GM23338 (cell line): ENCODE measurements around the gene PLEKHG4B. TPM values are rescaled to one million over a fixed set of nuclear protein-coding genes. Genes with fewer than 3 reads are reported as not detected.
A peak's percentile ranks its signal among the peaks of the same experiment; 100 is the strongest.

Experiments
- ATAC-seq: fragments of 200-7000 bp; cut with Tn5 transposase; 3 replicates; pipeline ENCODE4 v1.9.1; 2020
- DNase-seq: peaks from one replicate; pipeline ENCODE4 v3.0.0-alpha.2; 2015; ENCODE audit warnings: low spot score
- H2AFZ ChIP-seq: fragments of 200-600 bp; sonication (generic); 2 replicates; pipeline ENCODE4 v1.8.0; 2016; ENCODE audit warnings: antibody characterized with exemption, mild to moderate bottlenecking, moderate library complexity
- H3F3A ChIP-seq: fragments of 200-600 bp; sonication (generic); replicated peaks from 2 replicates; pipeline ENCODE4 v1.8.0; 2017; ENCODE audit warnings: antibody characterized with exemption, mixed run types, low read depth
- H3K27ac ChIP-seq: fragments of 200-600 bp; sonication (generic); 2 replicates; pipeline ENCODE4 v1.6.1; 2016; ENCODE audit warnings: low read depth
- H3K27me3 ChIP-seq: fragments of 200-600 bp; sonication (generic); 2 replicates; pipeline ENCODE4 v1.8.0; 2016; ENCODE audit warnings: mild to moderate bottlenecking, mixed run types, moderate library complexity; ENCODE audit not compliant: insufficient read depth
- H3K36me3 ChIP-seq: fragments of 200-600 bp; sonication (generic); 2 replicates; pipeline ENCODE4 v1.8.0; 2016; ENCODE audit warnings: mild to moderate bottlenecking; ENCODE audit not compliant: insufficient read depth
- H3K4me1 ChIP-seq: fragments of 200-600 bp; sonication (generic); 2 replicates; pipeline ENCODE4 v1.8.0; 2016; ENCODE audit warnings: mild to moderate bottlenecking, moderate library complexity; ENCODE audit not compliant: insufficient read depth
- H3K4me2 ChIP-seq: fragments of 200-600 bp; sonication (generic); 2 replicates; pipeline ENCODE4 v1.7.1; 2017; ENCODE audit warnings: mixed run types
- H3K4me3 ChIP-seq: fragments of 200-600 bp; sonication (generic); 2 replicates; pipeline ENCODE4 v1.6.1; 2016; ENCODE audit warnings: mixed run types
- H3K79me2 ChIP-seq: fragments of 200-600 bp; sonication (generic); replicated peaks from 2 replicates; pipeline ENCODE4 v1.8.0; 2017; ENCODE audit warnings: mild to moderate bottlenecking; ENCODE audit not compliant: insufficient read depth
- H3K9me2 ChIP-seq: fragments of 200-600 bp; sonication (generic); 2 replicates; pipeline ENCODE4 v1.8.0; 2017; ENCODE audit not compliant: insufficient read depth
- H4K20me1 ChIP-seq: fragments of 200-600 bp; sonication (generic); replicated peaks from 2 replicates; pipeline ENCODE4 v1.8.0; 2017; ENCODE audit warnings: mild to moderate bottlenecking; ENCODE audit not compliant: insufficient read depth
- H3K27ac Mint-ChIP-seq: 2 replicates; pipeline ENCODE4 v1.8.0; 2020; ENCODE audit warnings: inconsistent platforms, mild to moderate bottlenecking, moderate library complexity, mixed read lengths
- H3K27me3 Mint-ChIP-seq: 3 replicates; pipeline ENCODE4 v1.8.0; 2022; ENCODE audit warnings: low read depth, mild to moderate bottlenecking, moderate library complexity, mixed read lengths, inconsistent platforms; ENCODE audit not compliant: insufficient read depth, poor library complexity
- H3K36me3 Mint-ChIP-seq: 3 replicates; pipeline ENCODE4 v1.8.0; 2021; ENCODE audit warnings: low read depth, mild to moderate bottlenecking, inconsistent platforms, moderate library complexity, mixed read lengths
- H3K4me1 Mint-ChIP-seq: 3 replicates; pipeline ENCODE4 v1.8.0; 2020; ENCODE audit warnings: mild to moderate bottlenecking, inconsistent platforms, mixed read lengths
- H3K4me3 Mint-ChIP-seq: 3 replicates; pipeline ENCODE4 v1.8.0; 2021; ENCODE audit warnings: moderate library complexity, mild to moderate bottlenecking, inconsistent platforms, mixed read lengths
- H3K9me3 Mint-ChIP-seq: 3 replicates; pipeline ENCODE4 v1.8.0; 2020; ENCODE audit warnings: moderate library complexity, mild to moderate bottlenecking, inconsistent platforms, mixed read lengths
- CREB1 ChIP-seq: fragments of 250-450 bp; sonication (Bioruptor Pico); IDR thresholded peaks from 2 replicates; pipeline ENCODE4 v1.5.0; 2020; ENCODE audit warnings: low read depth, mild to moderate bottlenecking, moderate library complexity
- EZH2 ChIP-seq: fragments of 200-600 bp; sonication (generic); IDR thresholded peaks from one replicate; pipeline ENCODE4 v1.8.0; 2017; ENCODE audit warnings: antibody characterized with exemption, mild to moderate bottlenecking, low read depth; ENCODE audit not compliant: unreplicated experiment
- EZH2phosphoT487 ChIP-seq: fragments of 200-600 bp; sonication (generic); IDR thresholded peaks from one replicate; pipeline ENCODE4 v1.8.1; 2018; ENCODE audit warnings: antibody characterized with exemption; ENCODE audit not compliant: unreplicated experiment
- JUNB ChIP-seq: IDR thresholded peaks from one replicate; pipeline ENCODE4 v1.6.1; 2016; ENCODE audit warnings: antibody characterized with exemption; ENCODE audit not compliant: unreplicated experiment
- NANOG ChIP-seq: IDR thresholded peaks from 2 replicates; pipeline ENCODE4 v1.6.1; 2016; ENCODE audit warnings: antibody characterized with exemption, borderline replicate concordance
- POLR2AphosphoS5 ChIP-seq: IDR thresholded peaks from 2 replicates; pipeline ENCODE4 v1.6.1; 2016; ENCODE audit warnings: antibody characterized with exemption, low read depth
- STAT1 ChIP-seq: IDR thresholded peaks from one replicate; pipeline ENCODE4 v1.6.1; 2016; ENCODE audit warnings: antibody characterized with exemption; ENCODE audit not compliant: unreplicated experiment
- ZNF114 ChIP-seq: fragments of 250-450 bp; sonication (Bioruptor Pico); IDR thresholded peaks from 2 replicates; pipeline ENCODE4 v1.5.0; 2020; ENCODE audit warnings: mild to moderate bottlenecking, moderate library complexity
- ZNF331 ChIP-seq: fragments of 250-450 bp; sonication (Bioruptor Pico); IDR thresholded peaks from 2 replicates; pipeline ENCODE4 v1.5.0; 2020; ENCODE audit warnings: low read depth, mild to moderate bottlenecking, moderate library complexity
- polyA plus RNA-seq: library from polyadenylated mRNA; unstranded; fragments of >200 nt; fragmentation: Nextera tagmentation; extraction: Ambion mirVana; gene quantifications from 2 replicates; pipeline ENCODE4 v1.2.1, GENCODE V29; 2016
- total RNA-seq: library from RNA; depleted of rRNA; stranded (reverse); fragments of >200 nt; shearing (Covaris generic); gene quantifications from 2 replicates; pipeline ENCODE4 v1.2.3, GENCODE V29; 2014
- TF ChIP-seq, protein P1 (sequence below): IDR thresholded peaks from one replicate; pipeline ENCODE4 v1.6.1; 2018; ENCODE audit warnings: antibody characterized with exemption; ENCODE audit not compliant: unreplicated experiment
- TF ChIP-seq, protein P2 (sequence below): fragments of 250-450 bp; sonication (Bioruptor Pico); IDR thresholded peaks from 2 replicates; pipeline ENCODE4 v1.5.0; 2020; ENCODE audit warnings: mild to moderate bottlenecking, moderate library complexity
- TF ChIP-seq, protein P3 (sequence below): IDR thresholded peaks from 2 replicates; pipeline ENCODE4 v1.6.1; 2016; ENCODE audit warnings: antibody characterized with exemption
- TF ChIP-seq, protein P4 (sequence below), 2 experiments: fragments of 200-600 bp in 1 of 2; sonication (generic) in 1 of 2; conservative IDR thresholded peaks; 2 replicates each; pipeline versions ENCODE4 v1.5.1 to v1.6.1; 2016 to 2017; ENCODE audit warnings: antibody characterized with exemption in 2 of 2, low read depth in 2 of 2, mild to moderate bottlenecking in 2 of 2, moderate library complexity in 1 of 2

PLEKHG4B gene
- total and polyA plus RNA-seq, 2 experiments from 2014 or later: 33.5 to 54.8 TPM

GRCh38 chr5:54876-55569 lies 36.9 kb upstream of the PLEKHG4B start:
- Histone ChIP-seq H4K20me1 (peaks cover 23% of the 10 kb centered on the region), H3K27me3 (peaks cover 40% of the 10 kb centered on the region), H3K4me2 (peak overlapping the region; percentile 97), H3K4me3 (peak overlapping the region; percentile 76), H3K79me2 (no peaks in the 10 kb centered on the region; the same call in 1 of the 2 replicates), H3K27ac (no peak overlapping the region), H3F3A (peaks cover 4% of the 10 kb centered on the region), H2AFZ (no peak overlapping the region), H3K36me3 (no peaks in the 10 kb centered on the region), H3K9me2 (no peaks in the 10 kb centered on the region), H3K4me1 (peaks cover 22% of the 10 kb centered on the region; the same call in 1 of the 2 replicates)
- Mint-ChIP-seq H3K27ac (no peak overlapping the region), H3K36me3 (peaks cover 13% of the 10 kb centered on the region; the same call in 2 of the 3 replicates), H3K9me3 (no peaks in the 10 kb centered on the region), H3K4me3 (peak overlapping the region; percentile 82), H3K27me3 (peaks cover 30% of the 10 kb centered on the region), H3K4me1 (peaks cover 28% of the 10 kb centered on the region)
- no peak for DNase-seq
- ATAC-seq: no peak
- no peak for TF ChIP-seq ZNF331 (CRISPR knock-in tag)
- no peak for TF ChIP-seq JUNB
- no peak for TF ChIP-seq NANOG
- TF ChIP-seq, protein P1, sequence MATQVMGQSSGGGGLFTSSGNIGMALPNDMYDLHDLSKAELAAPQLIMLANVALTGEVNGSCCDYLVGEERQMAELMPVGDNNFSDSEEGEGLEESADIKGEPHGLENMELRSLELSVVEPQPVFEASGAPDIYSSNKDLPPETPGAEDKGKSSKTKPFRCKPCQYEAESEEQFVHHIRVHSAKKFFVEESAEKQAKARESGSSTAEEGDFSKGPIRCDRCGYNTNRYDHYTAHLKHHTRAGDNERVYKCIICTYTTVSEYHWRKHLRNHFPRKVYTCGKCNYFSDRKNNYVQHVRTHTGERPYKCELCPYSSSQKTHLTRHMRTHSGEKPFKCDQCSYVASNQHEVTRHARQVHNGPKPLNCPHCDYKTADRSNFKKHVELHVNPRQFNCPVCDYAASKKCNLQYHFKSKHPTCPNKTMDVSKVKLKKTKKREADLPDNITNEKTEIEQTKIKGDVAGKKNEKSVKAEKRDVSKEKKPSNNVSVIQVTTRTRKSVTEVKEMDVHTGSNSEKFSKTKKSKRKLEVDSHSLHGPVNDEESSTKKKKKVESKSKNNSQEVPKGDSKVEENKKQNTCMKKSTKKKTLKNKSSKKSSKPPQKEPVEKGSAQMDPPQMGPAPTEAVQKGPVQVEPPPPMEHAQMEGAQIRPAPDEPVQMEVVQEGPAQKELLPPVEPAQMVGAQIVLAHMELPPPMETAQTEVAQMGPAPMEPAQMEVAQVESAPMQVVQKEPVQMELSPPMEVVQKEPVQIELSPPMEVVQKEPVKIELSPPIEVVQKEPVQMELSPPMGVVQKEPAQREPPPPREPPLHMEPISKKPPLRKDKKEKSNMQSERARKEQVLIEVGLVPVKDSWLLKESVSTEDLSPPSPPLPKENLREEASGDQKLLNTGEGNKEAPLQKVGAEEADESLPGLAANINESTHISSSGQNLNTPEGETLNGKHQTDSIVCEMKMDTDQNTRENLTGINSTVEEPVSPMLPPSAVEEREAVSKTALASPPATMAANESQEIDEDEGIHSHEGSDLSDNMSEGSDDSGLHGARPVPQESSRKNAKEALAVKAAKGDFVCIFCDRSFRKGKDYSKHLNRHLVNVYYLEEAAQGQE: no peak
- no peak for TF ChIP-seq CREB1 (CRISPR knock-in tag)
- no peak for TF ChIP-seq POLR2AphosphoS5
- TF ChIP-seq STAT1: no peak
- TF ChIP-seq, protein P2, sequence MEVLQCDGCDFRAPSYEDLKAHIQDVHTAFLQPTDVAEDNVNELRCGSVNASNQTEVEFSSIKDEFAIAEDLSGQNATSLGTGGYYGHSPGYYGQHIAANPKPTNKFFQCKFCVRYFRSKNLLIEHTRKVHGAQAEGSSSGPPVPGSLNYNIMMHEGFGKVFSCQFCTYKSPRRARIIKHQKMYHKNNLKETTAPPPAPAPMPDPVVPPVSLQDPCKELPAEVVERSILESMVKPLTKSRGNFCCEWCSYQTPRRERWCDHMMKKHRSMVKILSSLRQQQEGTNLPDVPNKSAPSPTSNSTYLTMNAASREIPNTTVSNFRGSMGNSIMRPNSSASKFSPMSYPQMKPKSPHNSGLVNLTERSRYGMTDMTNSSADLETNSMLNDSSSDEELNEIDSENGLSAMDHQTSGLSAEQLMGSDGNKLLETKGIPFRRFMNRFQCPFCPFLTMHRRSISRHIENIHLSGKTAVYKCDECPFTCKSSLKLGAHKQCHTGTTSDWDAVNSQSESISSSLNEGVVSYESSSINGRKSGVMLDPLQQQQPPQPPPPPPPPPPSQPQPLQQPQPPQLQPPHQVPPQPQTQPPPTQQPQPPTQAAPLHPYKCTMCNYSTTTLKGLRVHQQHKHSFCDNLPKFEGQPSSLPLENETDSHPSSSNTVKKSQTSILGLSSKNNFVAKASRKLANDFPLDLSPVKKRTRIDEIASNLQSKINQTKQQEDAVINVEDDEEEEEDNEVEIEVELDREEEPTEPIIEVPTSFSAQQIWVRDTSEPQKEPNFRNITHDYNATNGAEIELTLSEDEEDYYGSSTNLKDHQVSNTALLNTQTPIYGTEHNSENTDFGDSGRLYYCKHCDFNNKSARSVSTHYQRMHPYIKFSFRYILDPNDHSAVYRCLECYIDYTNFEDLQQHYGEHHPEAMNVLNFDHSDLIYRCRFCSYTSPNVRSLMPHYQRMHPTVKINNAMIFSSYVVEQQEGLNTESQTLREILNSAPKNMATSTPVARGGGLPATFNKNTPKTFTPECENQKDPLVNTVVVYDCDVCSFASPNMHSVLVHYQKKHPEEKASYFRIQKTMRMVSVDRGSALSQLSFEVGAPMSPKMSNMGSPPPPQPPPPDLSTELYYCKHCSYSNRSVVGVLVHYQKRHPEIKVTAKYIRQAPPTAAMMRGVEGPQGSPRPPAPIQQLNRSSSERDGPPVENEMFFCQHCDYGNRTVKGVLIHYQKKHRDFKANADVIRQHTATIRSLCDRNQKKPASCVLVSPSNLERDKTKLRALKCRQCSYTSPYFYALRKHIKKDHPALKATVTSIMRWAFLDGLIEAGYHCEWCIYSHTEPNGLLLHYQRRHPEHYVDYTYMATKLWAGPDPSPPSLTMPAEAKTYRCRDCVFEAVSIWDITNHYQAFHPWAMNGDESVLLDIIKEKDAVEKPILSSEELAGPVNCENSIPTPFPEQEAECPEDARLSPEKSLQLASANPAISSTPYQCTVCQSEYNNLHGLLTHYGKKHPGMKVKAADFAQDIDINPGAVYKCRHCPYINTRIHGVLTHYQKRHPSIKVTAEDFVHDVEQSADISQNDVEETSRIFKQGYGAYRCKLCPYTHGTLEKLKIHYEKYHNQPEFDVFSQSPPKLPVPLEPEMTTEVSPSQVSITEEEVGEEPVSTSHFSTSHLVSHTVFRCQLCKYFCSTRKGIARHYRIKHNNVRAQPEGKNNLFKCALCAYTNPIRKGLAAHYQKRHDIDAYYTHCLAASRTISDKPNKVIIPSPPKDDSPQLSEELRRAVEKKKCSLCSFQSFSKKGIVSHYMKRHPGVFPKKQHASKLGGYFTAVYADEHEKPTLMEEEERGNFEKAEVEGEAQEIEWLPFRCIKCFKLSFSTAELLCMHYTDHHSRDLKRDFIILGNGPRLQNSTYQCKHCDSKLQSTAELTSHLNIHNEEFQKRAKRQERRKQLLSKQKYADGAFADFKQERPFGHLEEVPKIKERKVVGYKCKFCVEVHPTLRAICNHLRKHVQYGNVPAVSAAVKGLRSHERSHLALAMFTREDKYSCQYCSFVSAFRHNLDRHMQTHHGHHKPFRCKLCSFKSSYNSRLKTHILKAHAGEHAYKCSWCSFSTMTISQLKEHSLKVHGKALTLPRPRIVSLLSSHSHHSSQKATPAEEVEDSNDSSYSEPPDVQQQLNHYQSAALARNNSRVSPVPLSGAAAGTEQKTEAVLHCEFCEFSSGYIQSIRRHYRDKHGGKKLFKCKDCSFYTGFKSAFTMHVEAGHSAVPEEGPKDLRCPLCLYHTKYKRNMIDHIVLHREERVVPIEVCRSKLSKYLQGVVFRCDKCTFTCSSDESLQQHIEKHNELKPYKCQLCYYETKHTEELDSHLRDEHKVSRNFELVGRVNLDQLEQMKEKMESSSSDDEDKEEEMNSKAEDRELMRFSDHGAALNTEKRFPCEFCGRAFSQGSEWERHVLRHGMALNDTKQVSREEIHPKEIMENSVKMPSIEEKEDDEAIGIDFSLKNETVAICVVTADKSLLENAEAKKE (CRISPR knock-in tag): no peak
- TF ChIP-seq EZH2phosphoT487: no peak
- TF ChIP-seq, protein P3, sequence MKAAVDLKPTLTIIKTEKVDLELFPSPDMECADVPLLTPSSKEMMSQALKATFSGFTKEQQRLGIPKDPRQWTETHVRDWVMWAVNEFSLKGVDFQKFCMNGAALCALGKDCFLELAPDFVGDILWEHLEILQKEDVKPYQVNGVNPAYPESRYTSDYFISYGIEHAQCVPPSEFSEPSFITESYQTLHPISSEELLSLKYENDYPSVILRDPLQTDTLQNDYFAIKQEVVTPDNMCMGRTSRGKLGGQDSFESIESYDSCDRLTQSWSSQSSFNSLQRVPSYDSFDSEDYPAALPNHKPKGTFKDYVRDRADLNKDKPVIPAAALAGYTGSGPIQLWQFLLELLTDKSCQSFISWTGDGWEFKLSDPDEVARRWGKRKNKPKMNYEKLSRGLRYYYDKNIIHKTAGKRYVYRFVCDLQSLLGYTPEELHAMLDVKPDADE: no peak
- TF ChIP-seq, protein P4, sequence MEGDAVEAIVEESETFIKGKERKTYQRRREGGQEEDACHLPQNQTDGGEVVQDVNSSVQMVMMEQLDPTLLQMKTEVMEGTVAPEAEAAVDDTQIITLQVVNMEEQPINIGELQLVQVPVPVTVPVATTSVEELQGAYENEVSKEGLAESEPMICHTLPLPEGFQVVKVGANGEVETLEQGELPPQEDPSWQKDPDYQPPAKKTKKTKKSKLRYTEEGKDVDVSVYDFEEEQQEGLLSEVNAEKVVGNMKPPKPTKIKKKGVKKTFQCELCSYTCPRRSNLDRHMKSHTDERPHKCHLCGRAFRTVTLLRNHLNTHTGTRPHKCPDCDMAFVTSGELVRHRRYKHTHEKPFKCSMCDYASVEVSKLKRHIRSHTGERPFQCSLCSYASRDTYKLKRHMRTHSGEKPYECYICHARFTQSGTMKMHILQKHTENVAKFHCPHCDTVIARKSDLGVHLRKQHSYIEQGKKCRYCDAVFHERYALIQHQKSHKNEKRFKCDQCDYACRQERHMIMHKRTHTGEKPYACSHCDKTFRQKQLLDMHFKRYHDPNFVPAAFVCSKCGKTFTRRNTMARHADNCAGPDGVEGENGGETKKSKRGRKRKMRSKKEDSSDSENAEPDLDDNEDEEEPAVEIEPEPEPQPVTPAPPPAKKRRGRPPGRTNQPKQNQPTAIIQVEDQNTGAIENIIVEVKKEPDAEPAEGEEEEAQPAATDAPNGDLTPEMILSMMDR (conservative IDR thresholded peaks at IDR 0.05; ENCODE audit: low read depth in 2 of 2): no peak
- no peak for TF ChIP-seq EZH2
- TF ChIP-seq ZNF114: no peak
